Activated T-helper 1 cell treated with Interleukin-2 at 50 U/mL for 16 hours (primary cell): ENCODE measurements around the gene AGTR1.
"Not testable (repeated sequence)": the region's sequence is repeated elsewhere in the genome, so short reads cannot be mapped to it uniquely, and the experiment has no call there.

Source experiments
- DNase-seq: peaks from one replicate; pipeline ENCODE4 v3.0.0-alpha.2; 2020; ENCODE audit warnings: low read depth

Gene AGTR1

GRCh38 chr3:148718982-148719862, 21.5 kb downstream of the AGTR1 start:
- no peak for DNase-seq

DNA sequence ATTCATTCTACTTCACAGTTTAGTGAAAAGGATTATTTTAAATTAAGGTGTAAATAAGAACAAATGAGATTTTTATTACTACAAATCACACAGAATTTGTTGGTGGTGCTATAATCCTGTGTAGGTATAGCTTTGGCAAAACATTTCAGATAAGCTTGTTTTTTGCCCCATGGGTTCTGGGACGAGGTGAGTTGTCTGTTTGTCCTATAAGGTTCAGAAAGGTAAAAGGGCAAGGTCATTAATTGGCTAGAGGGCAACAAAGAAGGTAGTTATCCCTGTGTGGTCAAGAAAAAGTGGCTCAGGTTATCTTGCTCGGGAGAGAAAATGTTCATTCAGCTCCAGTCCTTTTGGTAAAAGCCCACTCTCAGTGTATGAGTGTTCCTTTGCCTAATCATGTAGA, 23.2 kb downstream of the AGTR1 start:
- DNase-seq: no peak

- no peak for DNase-seq
Measured at GRCh38 chr3:148723631-148724030, 25.9 kb downstream of the AGTR1 start.

DNA sequence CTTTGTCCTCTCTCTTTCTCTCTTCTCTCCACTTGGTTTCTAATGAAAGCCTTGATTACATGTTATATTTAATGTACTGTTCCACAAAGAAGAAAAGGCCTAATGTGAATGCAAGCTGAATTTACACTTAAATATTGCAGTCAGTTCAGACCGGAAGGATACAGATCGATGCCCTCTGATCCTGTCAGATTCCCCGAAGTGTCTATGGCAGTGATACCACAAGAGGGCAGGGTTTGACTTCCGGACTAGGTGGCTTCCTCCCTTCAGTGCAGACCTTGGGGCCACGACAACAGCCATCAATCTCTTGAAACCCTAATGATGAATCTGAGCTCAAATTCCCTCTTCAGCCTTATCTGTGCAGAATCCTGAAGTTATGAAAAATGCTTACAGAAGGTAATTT, 29.5 kb downstream of the AGTR1 start:
- DNase-seq: no peak

DNA sequence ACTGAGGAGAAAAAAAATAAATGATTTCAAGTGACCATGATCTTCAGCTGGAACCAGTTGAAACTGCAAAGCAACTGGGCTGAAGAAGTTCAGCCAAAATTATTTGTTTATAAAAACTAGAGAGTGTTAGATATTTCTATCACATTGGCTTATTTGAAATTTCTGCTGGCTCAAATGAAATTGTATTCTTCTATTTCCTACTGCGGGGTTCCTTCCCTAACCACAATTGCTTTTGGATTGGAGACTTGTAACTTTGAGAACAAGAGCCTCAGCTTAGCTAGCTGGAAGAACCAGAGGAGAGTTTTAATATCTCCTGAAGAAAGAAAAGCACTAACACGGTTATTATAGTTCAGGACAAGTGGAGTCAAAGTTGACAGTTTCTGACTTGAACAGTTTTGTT, 31.1 kb downstream of the AGTR1 start:
- DNase-seq: no peak

DNA sequence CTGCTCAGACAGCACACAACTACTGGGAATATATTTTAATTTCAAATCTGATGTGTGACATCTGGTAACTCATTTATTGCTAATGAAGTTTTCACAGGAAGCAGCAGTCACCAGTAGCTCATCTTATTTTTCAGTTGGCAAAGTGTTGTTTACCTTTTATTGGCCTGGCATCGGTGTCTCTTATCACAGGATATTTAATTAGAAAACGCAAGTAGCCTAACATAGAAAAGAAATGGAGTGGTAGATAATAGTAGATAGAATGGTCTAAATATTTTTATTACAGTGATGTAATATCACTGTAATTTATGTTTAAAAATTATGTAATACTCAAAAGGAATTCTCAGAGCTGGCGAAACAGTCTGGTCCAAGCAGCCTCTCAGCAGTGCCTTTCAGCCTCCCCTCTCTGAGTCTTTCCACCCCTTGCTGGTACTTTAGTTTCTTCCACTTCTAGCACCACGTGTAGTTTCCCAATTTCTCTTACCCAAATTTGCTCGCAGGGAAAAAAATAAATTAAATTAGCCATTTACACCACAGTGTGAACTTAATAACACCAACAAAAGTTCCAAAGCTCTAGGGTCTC, 31.9 kb downstream of the AGTR1 start:
- no peak for DNase-seq

GRCh38 chr3:148730676-148731075, 33.0 kb downstream of the AGTR1 start:
- DNase-seq: no peak

DNA sequence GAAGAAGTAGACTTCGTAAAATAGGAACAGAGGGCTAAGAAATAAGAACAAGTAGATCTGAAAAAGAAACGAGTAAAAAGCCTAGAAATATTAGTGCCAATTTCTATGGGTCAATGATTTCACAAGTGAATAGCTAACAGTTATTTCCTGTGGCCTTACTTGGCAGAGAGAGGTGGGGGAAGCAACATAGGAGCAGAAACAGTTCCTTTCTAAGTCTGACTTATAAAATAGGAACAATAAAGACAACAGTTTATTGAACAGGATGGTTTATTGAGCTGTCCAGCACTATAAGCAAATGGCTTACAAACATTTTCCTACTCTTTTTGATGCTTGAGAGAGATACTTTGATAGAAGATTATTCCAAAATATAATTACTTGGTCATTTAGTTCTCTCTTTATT, 37.9 kb downstream of the AGTR1 start:
- DNase-seq: no peak

DNA sequence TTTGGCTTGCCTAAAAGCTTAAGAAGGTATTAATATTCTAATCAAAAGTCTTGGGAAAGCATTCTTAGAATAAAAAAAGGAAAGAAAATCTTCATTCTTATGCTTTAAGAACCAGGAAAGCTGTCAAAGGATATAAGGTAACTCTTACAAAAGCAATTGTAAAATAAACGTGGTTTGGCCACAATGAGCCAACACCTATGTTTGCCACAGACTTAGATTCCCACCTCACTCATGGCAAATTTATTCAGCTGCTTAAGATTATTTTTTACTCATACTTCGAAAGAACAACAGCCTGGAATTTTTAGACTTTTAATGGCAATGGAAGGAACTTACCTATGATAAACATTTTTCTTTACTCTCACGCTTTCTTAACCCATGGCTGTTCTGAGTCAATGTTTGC, 38.4 kb downstream of the AGTR1 start:
- DNase-seq: no peak

GRCh38 chr3:148737104-148737530, 39.4 kb downstream of the AGTR1 start:
- DNase-seq: no peak

GRCh38 chr3:148739720-148740119, 42.0 kb downstream of the AGTR1 start:
- no peak for DNase-seq

DNA sequence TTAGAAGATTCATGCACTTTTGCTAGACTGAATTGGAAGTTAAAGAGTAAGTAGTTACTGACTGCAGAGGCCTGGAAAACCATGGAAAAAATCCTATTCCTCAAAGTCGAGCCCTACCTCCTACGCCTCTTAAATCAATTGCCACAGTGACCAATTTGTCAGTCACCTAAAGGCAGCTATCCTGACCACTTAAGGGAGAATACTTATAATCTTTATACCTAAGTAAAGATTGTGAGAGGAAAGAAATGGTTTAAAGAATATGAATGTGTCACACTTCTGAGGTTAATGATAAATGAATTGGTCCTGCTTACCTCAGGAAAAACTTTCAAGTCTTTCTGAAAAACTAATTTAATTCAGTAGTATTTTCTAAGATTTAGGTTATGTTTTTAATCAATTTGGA, 42.6 kb downstream of the AGTR1 start:
- DNase-seq: no peak

GRCh38 chr3:148741219-148741618, 43.5 kb downstream of the AGTR1 start:
- no peak for DNase-seq

DNA sequence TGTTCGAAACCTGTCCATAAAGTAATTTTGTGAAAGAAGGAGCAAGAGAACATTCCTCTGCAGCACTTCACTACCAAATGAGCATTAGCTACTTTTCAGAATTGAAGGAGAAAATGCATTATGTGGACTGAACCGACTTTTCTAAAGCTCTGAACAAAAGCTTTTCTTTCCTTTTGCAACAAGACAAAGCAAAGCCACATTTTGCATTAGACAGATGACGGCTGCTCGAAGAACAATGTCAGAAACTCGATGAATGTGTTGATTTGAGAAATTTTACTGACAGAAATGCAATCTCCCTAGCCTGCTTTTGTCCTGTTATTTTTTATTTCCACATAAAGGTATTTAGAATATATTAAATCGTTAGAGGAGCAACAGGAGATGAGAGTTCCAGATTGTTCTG, 44.4 kb downstream of the AGTR1 start:
- DNase-seq: no peak

GRCh38 chr3:148746053-148746452, 48.4 kb downstream of the AGTR1 start:
- no peak for DNase-seq

DNA sequence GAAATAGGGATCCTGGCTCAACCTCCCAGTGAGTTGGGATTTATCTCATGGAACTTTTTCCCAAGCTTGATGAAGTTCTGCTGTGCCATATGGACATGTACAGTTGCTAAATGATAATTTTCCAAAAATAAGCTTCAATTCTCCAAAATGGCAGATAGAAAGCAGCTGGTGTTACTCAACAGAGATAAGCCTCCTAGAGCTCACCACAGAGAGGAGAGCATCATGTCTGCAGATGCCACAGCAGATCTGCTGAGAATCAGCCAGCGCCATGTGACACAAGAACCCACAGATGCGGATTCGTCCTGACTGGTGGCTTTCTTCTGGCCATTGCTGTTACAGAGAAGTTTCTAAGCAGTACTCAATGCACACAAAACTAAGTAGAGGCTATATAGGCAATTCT, 50.6 kb downstream of the AGTR1 start:
- DNase-seq: no peak

GRCh38 chr3:148750296-148750695, 52.6 kb downstream of the AGTR1 start:
- DNase-seq: no peak

DNA sequence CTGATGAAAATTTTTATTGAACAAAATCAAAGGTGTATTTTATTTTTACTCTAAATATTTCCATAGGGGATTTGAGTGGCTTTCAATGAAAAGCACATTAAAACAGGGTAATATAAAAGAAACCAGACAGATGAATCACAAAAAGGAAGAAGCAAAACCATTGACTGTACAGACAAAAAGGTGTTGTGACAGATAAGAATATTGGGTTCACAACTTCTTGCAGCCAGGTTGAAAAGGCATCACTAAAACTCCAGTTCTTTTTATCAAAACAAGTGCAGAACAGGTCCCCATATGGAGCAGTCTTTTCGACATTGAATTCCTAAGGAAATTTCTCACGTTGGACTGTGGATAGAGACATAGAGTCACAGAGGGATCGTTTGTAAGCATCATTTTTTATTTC, 53.8 kb downstream of the AGTR1 start:
- no peak for DNase-seq

DNA sequence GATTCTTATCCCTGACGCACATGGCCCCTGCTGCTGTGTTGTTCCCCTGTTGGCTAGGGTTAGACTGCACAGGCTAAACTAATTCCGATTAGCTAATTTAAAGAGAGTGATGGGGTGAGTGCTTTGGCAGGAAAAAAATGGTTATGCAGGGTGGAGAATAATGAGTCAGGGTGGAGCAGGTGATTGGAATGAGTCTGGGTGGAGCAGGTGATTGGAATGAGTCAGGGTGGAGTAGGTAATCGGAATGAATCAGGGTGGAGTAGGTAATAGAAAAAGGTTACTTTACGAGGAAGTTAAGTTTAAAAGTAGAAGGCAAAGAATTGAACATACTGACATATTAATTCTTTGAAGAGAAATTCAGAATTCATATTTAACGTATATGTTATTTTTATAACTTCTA, 55.7 kb downstream of the AGTR1 start:
- DNase-seq: not testable (repeated sequence)

DNA sequence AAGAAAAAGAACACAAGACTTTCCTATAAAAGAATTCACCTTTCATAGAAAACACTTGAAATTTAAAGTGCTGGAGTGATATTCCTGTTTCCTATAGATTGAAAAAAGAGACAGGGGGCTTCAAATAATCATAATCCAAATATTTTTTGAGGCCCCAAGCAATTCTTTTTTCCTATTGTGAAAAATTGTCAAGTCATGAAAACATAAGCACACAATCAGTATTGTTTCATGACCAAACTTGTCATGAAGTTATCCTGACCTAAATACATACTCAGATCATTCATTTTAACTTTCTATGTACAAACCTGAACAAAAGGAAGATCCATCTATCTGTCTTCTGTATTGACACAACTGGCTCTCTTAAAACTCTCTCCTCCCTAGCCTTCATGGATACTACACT, 57.9 kb downstream of the AGTR1 start:
- no peak for DNase-seq

DNA sequence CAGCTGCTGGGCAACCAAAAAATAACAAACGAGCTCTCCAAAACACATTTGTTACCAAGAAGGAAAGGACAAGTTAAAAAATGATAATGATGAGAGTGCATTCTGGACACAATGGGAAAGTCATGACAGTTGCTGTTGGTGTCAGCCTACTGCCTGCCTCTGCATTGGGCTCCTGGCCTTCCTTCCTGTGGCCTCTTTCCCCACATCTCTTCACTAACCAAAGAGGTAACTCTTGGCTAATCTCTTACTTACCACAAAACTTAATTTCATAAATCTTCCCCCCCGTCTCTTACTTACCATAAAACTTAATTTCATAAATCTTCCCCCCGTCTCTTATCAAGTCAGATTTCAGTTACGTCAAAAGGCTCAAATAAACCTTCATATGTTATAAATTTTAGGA, 58.6 kb downstream of the AGTR1 start:
- no peak for DNase-seq

DNA sequence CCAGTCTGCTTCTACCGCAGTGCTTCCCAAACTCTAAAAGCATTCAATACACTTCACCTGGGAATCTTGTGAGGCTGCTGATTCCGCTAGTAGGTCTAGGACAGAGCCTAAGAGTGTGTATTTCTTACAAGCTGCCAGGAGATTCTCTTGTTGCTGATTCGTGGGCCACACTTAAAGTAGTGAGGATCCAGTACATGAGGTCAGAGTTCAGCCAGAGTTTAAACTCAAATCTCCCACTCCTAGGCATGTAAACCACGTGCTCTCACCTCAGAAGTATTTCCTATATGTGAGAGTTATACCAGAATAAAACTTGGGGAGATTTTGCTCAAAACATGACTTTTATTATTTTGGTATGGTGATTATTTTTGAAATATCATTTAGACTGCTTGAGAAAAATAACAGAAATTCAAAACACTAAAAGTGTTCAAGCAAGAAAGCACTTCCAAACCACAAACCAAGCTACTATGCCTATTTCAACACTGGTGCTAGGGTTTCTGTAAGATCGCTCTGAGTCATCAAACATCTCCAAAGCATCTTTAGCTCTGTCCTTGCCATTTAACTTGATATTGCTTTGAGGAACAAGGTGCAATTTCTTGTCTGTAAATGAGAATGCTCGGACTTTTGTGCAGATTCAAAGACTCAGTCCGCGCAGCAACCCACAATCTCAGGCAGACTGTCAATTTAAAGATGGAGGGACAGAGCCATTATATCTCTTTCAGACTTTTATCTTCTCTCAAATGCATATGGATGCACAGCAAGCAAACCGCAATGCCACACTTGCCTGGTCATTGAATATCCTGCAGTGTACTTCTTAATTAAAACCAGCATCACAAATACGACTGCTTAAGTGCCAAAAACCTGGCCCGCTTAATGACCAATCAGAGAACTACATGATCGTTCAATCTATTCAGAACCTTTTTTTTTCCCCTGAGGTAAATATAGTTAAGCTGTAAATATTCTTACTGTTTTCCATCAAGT, 59.8 kb downstream of the AGTR1 start:
- DNase-seq: no peak
